Loucy (cell line): ENCODE data around the gene CD8B.
"Not testable (repeated sequence)": the region's sequence is repeated elsewhere in the genome, so short reads cannot be mapped to it uniquely, and the experiment has no call there.

Experiments used
- H2AFZ ChIP-seq: fragments of 200-600 bp; sonication (generic); 2 replicates; pipeline ENCODE4 v1.6.0; 2016; ENCODE audit warnings: antibody characterized with exemption, mild to moderate bottlenecking, low read length, moderate library complexity
- H3F3A ChIP-seq: fragments of 200-600 bp; 2 replicates; pipeline ENCODE4 v1.6.0; 2016; ENCODE audit warnings: antibody characterized with exemption, low read depth, mild to moderate bottlenecking
- H3K27me3 ChIP-seq: fragments of 200-600 bp; sonication (generic); 2 replicates; pipeline ENCODE4 v1.6.1; 2014; ENCODE audit warnings: low read length, mild to moderate bottlenecking; ENCODE audit not compliant: insufficient read depth, poor library complexity, severe bottlenecking
- H3K36me3 ChIP-seq: fragments of 200-600 bp; sonication (generic); 2 replicates; pipeline ENCODE4 v1.6.1; 2016; ENCODE audit warnings: low read length; ENCODE audit not compliant: insufficient read depth
- H3K4me1 ChIP-seq: fragments of 200-600 bp; sonication (generic); 2 replicates; pipeline ENCODE4 v1.5.1; 2014; ENCODE audit warnings: low read length, mild to moderate bottlenecking; ENCODE audit not compliant: insufficient read depth, poor library complexity, severe bottlenecking
- H3K4me2 ChIP-seq: fragments of 200-600 bp; sonication (generic); 2 replicates; pipeline ENCODE4 v1.6.0; 2014; ENCODE audit warnings: antibody characterized with exemption, low read length, low read depth, mild to moderate bottlenecking; ENCODE audit not compliant: poor library complexity, severe bottlenecking
- H3K4me3 ChIP-seq: fragments of 200-600 bp; sonication (generic); 2 replicates; pipeline ENCODE4 v1.5.1; 2014; ENCODE audit warnings: low read length, mild to moderate bottlenecking, mixed read lengths; ENCODE audit not compliant: poor library complexity, severe bottlenecking
- H3K79me2 ChIP-seq: fragments of 200-600 bp; sonication (generic); 2 replicates; pipeline ENCODE4 v1.6.1; 2014; ENCODE audit warnings: low read length; ENCODE audit not compliant: insufficient read depth
- H3K9ac ChIP-seq: fragments of 200-600 bp; sonication (generic); 2 replicates; pipeline ENCODE4 v1.6.0; 2014; ENCODE audit warnings: mild to moderate bottlenecking, low read depth, low read length, moderate library complexity; ENCODE audit not compliant: poor library complexity, severe bottlenecking
- H3K9me2 ChIP-seq: fragments of 200-600 bp; sonication (generic); replicated peaks from 2 replicates; pipeline ENCODE4 v1.6.1; 2016; ENCODE audit warnings: low read depth, low read length, mixed read lengths
- H3K9me3 ChIP-seq: fragments of 200-600 bp; sonication (generic); 2 replicates; pipeline ENCODE4 v1.6.1; 2014; ENCODE audit warnings: mild to moderate bottlenecking, antibody characterized with exemption, low read length, low read depth; ENCODE audit not compliant: insufficient read depth
- H4K20me1 ChIP-seq: fragments of 200-600 bp; sonication (generic); 2 replicates; pipeline ENCODE4 v1.6.0; 2014; ENCODE audit warnings: antibody characterized with exemption, low read length, mild to moderate bottlenecking; ENCODE audit not compliant: insufficient read depth, poor library complexity, severe bottlenecking
- EZH2phosphoT487 ChIP-seq: fragments of 200-600 bp; IDR thresholded peaks from 2 replicates; pipeline ENCODE4 v1.6.1; 2018; ENCODE audit warnings: antibody characterized with exemption, mild to moderate bottlenecking, moderate library complexity, borderline replicate concordance
- TF ChIP-seq, protein P1 (sequence below): fragments of 200-600 bp; sonication (generic); conservative IDR thresholded peaks from 2 replicates; pipeline ENCODE4 v1.5.1; 2014; ENCODE audit warnings: mild to moderate bottlenecking, antibody characterized with exemption, low read length

The CD8B gene

GRCh38 chr2:86835548-86835889, 26.2 kb downstream of the CD8B start:
- H3K79me2 ChIP-seq, H3K4me1 ChIP-seq, H3K4me2 ChIP-seq, H3K4me3 ChIP-seq, H3K36me3 ChIP-seq, H3K27me3 ChIP-seq, H3K9ac ChIP-seq, H3K9me3 ChIP-seq, H2AFZ ChIP-seq, H4K20me1 ChIP-seq, H3K9me2 ChIP-seq, H3F3A ChIP-seq: not testable (repeated sequence)

DNA sequence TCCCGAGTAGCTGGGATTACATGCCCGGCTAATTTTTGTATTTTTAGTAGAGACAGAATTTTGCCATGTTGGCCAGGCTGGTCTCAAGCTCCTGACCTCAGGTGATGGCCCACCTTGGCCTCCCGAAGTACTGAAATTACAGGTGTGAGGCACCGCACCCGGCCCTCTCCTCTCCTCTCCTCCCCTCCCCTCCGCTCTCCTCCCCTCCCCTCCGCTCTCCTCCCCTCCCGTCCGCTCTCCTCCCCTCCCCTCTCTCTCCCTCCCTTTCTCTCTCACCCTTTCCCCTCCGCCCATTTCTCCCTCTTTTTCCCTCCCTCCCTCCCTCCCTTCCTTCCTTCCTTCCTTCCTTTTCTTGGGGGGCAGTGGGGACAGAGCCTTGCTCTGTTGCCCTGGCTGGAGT, 28.4 kb downstream of the CD8B start:
- H3K4me2 ChIP-seq, result no peak overlapping the region
- no peak for TF ChIP-seq EZH2phosphoT487
- TF ChIP-seq, protein P1, sequence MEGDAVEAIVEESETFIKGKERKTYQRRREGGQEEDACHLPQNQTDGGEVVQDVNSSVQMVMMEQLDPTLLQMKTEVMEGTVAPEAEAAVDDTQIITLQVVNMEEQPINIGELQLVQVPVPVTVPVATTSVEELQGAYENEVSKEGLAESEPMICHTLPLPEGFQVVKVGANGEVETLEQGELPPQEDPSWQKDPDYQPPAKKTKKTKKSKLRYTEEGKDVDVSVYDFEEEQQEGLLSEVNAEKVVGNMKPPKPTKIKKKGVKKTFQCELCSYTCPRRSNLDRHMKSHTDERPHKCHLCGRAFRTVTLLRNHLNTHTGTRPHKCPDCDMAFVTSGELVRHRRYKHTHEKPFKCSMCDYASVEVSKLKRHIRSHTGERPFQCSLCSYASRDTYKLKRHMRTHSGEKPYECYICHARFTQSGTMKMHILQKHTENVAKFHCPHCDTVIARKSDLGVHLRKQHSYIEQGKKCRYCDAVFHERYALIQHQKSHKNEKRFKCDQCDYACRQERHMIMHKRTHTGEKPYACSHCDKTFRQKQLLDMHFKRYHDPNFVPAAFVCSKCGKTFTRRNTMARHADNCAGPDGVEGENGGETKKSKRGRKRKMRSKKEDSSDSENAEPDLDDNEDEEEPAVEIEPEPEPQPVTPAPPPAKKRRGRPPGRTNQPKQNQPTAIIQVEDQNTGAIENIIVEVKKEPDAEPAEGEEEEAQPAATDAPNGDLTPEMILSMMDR, result no peak
- no peaks in the 10 kb centered on the region for H3F3A ChIP-seq
- no peaks in the 10 kb centered on the region for H3K27me3 ChIP-seq
- no peak overlapping the region for H2AFZ ChIP-seq
- no peaks in the 10 kb centered on the region for H3K4me1 ChIP-seq
- H3K36me3 ChIP-seq, result no peaks in the 10 kb centered on the region
- no peak overlapping the region for H3K9ac ChIP-seq
- no peaks in the 10 kb centered on the region for H4K20me1 ChIP-seq
- H3K79me2 ChIP-seq, result no peaks in the 10 kb centered on the region
- no peaks in the 10 kb centered on the region for H3K9me3 ChIP-seq
- H3K9me2 ChIP-seq, result no peaks in the 10 kb centered on the region
- H3K4me3 ChIP-seq, result no peak overlapping the region

DNA sequence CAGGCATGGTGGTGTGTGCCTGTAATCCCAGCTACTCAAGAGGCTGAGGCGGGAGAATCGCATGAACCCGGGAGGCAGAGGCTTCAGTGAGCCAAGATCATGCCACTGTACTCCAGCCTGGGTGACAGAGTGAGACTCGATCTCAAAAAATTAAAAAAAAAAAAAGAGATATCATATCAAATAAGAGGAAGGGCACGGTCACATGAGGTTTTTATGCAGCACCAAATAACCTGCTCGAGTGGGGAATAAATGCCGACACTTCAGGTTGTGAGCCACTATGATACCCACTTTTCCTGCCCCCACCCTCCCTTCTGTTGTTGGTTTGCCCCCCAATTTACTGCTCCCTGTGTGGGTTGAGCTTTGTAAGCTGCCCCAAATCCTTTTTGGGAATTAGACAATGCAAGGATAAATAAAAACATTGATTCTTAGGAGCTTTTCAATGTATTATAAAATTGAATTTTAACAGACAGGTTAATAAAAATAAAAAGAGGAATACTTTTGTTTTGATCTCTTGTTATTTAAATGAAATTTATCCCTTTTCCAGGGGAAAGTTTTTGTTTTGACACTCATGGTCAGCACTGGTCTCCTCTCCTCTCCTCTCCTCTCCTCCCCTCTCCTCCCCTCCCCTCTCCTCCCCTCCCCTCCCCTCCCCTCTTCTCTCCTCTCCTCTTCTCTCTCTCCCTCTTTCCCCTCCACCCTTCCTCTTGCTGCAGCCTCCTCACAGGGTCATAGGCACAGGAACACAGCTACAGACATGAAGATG, 29.2 kb downstream of the CD8B start:
- no peak for TF ChIP-seq EZH2phosphoT487
- TF ChIP-seq, protein P1, result no peak
- Histone ChIP-seq H3K27me3 (no peaks in the 10 kb centered on the region), H3K4me1 (no peaks in the 10 kb centered on the region), H3K9me3 (no peaks in the 10 kb centered on the region), H3K36me3 (no peaks in the 10 kb centered on the region), H3F3A (no peaks in the 10 kb centered on the region), H3K4me3 (no peak overlapping the region), H3K9ac (no peak overlapping the region), H2AFZ (no peak overlapping the region), H3K9me2 (no peaks in the 10 kb centered on the region), H3K4me2 (no peak overlapping the region), H3K79me2 (no peaks in the 10 kb centered on the region), H4K20me1 (no peaks in the 10 kb centered on the region)

GRCh38 chr2:86831537-86831936, 30.1 kb downstream of the CD8B start:
- peaks cover under 1% of the 10 kb centered on the region for H3K4me1 ChIP-seq
- no peaks in the 10 kb centered on the region for H3K9me3 ChIP-seq
- H3K9me2 ChIP-seq, result no peaks in the 10 kb centered on the region
- TF ChIP-seq EZH2phosphoT487, result no peak
- TF ChIP-seq, protein P1, result no peak
- no peaks in the 10 kb centered on the region for H3F3A ChIP-seq
- no peaks in the 10 kb centered on the region for H3K36me3 ChIP-seq
- H3K4me2 ChIP-seq, result no peak overlapping the region
- H3K4me3 ChIP-seq, result no peak overlapping the region
- peak overlapping the region; percentile 60 for H2AFZ ChIP-seq
- H3K79me2 ChIP-seq, result no peaks in the 10 kb centered on the region
- no peak overlapping the region for H3K9ac ChIP-seq
- no peaks in the 10 kb centered on the region for H4K20me1 ChIP-seq
- H3K27me3 ChIP-seq, result no peaks in the 10 kb centered on the region
